OCI-LY3 (cell line): ENCODE results near the gene KRTAP15-1.

ENCODE experiments used
- H2AFZ ChIP-seq: fragments of 200-600, 300-600 bp; shearing (Covaris generic); 2 replicates; pipeline ENCODE4 v1.6.0; 2014; ENCODE audit warnings: antibody characterized with exemption, low read depth, low read length
- H3K27ac ChIP-seq: fragments of 200-600, 300-600 bp; sonication (generic); 2 replicates; pipeline ENCODE4 v1.5.1; 2014; ENCODE audit warnings: mild to moderate bottlenecking, low read length, moderate library complexity, mixed read lengths
- H3K27me3 ChIP-seq: fragments of 200-600, 300-600 bp; sonication (generic); 2 replicates; pipeline ENCODE4 v1.6.1; 2014; ENCODE audit warnings: low read depth, low read length, mixed read lengths
- H3K36me3 ChIP-seq: fragments of 200-600, 300-600 bp; sonication (generic); replicated peaks from 2 replicates; pipeline ENCODE3; 2014; ENCODE audit warnings: low read depth, low read length, mixed read lengths
- H3K4me1 ChIP-seq: fragments of 300-600, 200-600 bp; sonication (generic); 2 replicates; pipeline ENCODE4 v1.6.1; 2014; ENCODE audit warnings: low read length, mixed read lengths
- H3K4me2 ChIP-seq: fragments of 200-600, 300-600 bp; sonication (generic); 2 replicates; pipeline ENCODE4 v1.6.1; 2014; ENCODE audit warnings: low read length, mixed read lengths
- H3K4me3 ChIP-seq: fragments of 300-600, 200-600 bp; sonication (generic); 2 replicates; pipeline ENCODE4 v1.5.1; 2014; ENCODE audit warnings: antibody characterized with exemption, mild to moderate bottlenecking, low read length, moderate library complexity
- H3K79me2 ChIP-seq: fragments of 300-600, 200-600 bp; shearing (Covaris generic); 2 replicates; pipeline ENCODE4 v1.6.1; 2014; ENCODE audit warnings: mild to moderate bottlenecking, low read length, mixed read lengths
- H3K9ac ChIP-seq: fragments of 300-600, 200-600 bp; shearing (Covaris generic); 2 replicates; pipeline ENCODE4 v1.6.0; 2014; ENCODE audit warnings: mild to moderate bottlenecking, low read length, moderate library complexity
- H3K9me3 ChIP-seq: fragments of 200-600, 300-600 bp; shearing (Covaris generic); 2 replicates; pipeline ENCODE4 v1.6.1; 2014; ENCODE audit warnings: low read length, mixed read lengths; ENCODE audit not compliant: insufficient read depth
- H4K20me1 ChIP-seq: fragments of 200-600, 300-600 bp; sonication (generic); 2 replicates; pipeline ENCODE4 v1.6.1; 2016; ENCODE audit warnings: low read length, mixed read lengths; ENCODE audit not compliant: insufficient read depth
- EZH2phosphoT487 ChIP-seq: fragments of 200-600 bp; shearing (Covaris generic); IDR thresholded peaks from 2 replicates; pipeline ENCODE4 v1.6.1; 2018; ENCODE audit warnings: antibody characterized with exemption, mixed run types, low read depth
- TF ChIP-seq, protein P1 (sequence below): fragments of 200-600, 300-600 bp; sonication (generic); IDR thresholded peaks from 2 replicates; pipeline ENCODE4 v1.5.1; 2014; ENCODE audit warnings: antibody characterized with exemption, low read length, low read depth

KRTAP15-1 gene

GRCh38 chr21:30478004-30478403, 37.9 kb downstream of the KRTAP15-1 start:
- H4K20me1 ChIP-seq: no peaks in the 10 kb centered on the region
- no peak overlapping the region for H3K9ac ChIP-seq
- H2AFZ ChIP-seq: no peak overlapping the region
- H3K4me3 ChIP-seq: no peak overlapping the region
- TF ChIP-seq EZH2phosphoT487: no peak
- TF ChIP-seq, protein P1, sequence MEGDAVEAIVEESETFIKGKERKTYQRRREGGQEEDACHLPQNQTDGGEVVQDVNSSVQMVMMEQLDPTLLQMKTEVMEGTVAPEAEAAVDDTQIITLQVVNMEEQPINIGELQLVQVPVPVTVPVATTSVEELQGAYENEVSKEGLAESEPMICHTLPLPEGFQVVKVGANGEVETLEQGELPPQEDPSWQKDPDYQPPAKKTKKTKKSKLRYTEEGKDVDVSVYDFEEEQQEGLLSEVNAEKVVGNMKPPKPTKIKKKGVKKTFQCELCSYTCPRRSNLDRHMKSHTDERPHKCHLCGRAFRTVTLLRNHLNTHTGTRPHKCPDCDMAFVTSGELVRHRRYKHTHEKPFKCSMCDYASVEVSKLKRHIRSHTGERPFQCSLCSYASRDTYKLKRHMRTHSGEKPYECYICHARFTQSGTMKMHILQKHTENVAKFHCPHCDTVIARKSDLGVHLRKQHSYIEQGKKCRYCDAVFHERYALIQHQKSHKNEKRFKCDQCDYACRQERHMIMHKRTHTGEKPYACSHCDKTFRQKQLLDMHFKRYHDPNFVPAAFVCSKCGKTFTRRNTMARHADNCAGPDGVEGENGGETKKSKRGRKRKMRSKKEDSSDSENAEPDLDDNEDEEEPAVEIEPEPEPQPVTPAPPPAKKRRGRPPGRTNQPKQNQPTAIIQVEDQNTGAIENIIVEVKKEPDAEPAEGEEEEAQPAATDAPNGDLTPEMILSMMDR: no peak
- no peak overlapping the region for H3K27ac ChIP-seq
- no peak overlapping the region for H3K4me2 ChIP-seq
- H3K36me3 ChIP-seq: no peaks in the 10 kb centered on the region
- H3K4me1 ChIP-seq: no peaks in the 10 kb centered on the region
- H3K9me3 ChIP-seq: no peaks in the 10 kb centered on the region
- H3K27me3 ChIP-seq: no peaks in the 10 kb centered on the region
- H3K79me2 ChIP-seq: no peaks in the 10 kb centered on the region

DNA sequence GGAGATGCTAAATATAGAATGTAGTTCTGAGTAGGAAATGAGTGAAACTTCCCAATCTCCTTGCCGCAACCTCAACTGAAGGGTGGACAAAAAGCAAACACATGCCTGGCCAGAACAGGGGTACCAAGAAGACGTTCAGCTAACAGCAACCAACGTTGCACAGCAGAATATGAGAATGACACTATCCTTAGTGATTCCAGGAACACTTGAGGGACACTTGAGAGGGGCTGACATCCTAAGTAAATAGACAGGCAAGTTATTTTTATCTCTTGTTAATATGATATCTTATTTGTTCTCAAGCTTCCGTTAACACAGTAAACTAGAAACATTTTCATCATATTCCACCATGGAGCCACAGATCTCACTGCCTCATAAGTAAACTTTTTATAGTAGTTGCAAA, 39.2 kb downstream of the KRTAP15-1 start:
- Histone ChIP-seq H3K4me2 (no peak overlapping the region), H3K36me3 (no peaks in the 10 kb centered on the region), H3K4me3 (no peak overlapping the region), H3K9ac (no peak overlapping the region), H3K4me1 (no peaks in the 10 kb centered on the region), H2AFZ (no peak overlapping the region), H3K27me3 (no peaks in the 10 kb centered on the region), H4K20me1 (no peaks in the 10 kb centered on the region), H3K79me2 (no peaks in the 10 kb centered on the region), H3K9me3 (no peaks in the 10 kb centered on the region), H3K27ac (no peak overlapping the region)
- TF ChIP-seq EZH2phosphoT487: no peak
- TF ChIP-seq, protein P1: no peak

GRCh38 chr21:30480145-30480544, 40.1 kb downstream of the KRTAP15-1 start, which contains the start of gene KRTAP19-1:
KRTAP19-1 (minus strand) TSS chr21:30480367; CDS start chr21:30480317, 50 bp downstream.
- TF ChIP-seq, protein P1: no peak
- TF ChIP-seq EZH2phosphoT487: no peak
- Histone ChIP-seq H3K27me3 (no peaks in the 10 kb centered on the region), H3K9ac (no peak within 1 kb of the TSS), H3K4me3 (no peak within 1 kb of the TSS), H3K79me2 (no peaks in the 10 kb centered on the region), H3K9me3 (no peaks in the 10 kb centered on the region), H2AFZ (no peak within 1 kb of the TSS), H4K20me1 (no peaks in the 10 kb centered on the region), H3K4me2 (no peak within 1 kb of the TSS), H3K27ac (no peak within 1 kb of the TSS), H3K36me3 (no peaks in the 10 kb centered on the region), H3K4me1 (no peaks in the 10 kb centered on the region)

GRCh38 chr21:30482130-30482529, 42.1 kb downstream of the KRTAP15-1 start:
- Histone ChIP-seq H3K27me3 (no peaks in the 10 kb centered on the region), H3K4me2 (no peak overlapping the region), H3K9ac (no peak overlapping the region), H3K9me3 (no peaks in the 10 kb centered on the region), H3K4me3 (no peak overlapping the region), H3K79me2 (no peaks in the 10 kb centered on the region), H3K36me3 (no peaks in the 10 kb centered on the region), H4K20me1 (no peaks in the 10 kb centered on the region), H3K27ac (no peak overlapping the region), H2AFZ (no peak overlapping the region), H3K4me1 (no peaks in the 10 kb centered on the region)
- no peak for TF ChIP-seq EZH2phosphoT487
- TF ChIP-seq, protein P1: no peak
